Measurements from ENCODE around the gene IGF1R. TPM values are rescaled to one million over a fixed set of nuclear protein-coding genes. Genes with fewer than 3 reads are reported as not detected.

Gene IGF1R
- total and polyA plus RNA-seq, 2 of the 8 experiments (the other 6 are each of a cell fraction or from before 2014, with no cell fraction given): 32.9 to 109 TPM

GRCh38 chr15:98853617-98854420 lies 205.5 kb downstream of the IGF1R start (continued):
- no peak for TF ChIP-seq CHD7 (IDR thresholded peaks at IDR 0.05; ENCODE audit: insufficient replicate concordance, low read length)
